HepG2 (cell line): ENCODE results near the gene AHCY. TPM values are rescaled to one million over a fixed set of nuclear protein-coding genes. Genes with fewer than 3 reads are reported as not detected.

Source experiments
- CBX2 ChIP-seq, 2 experiments: fragments of 200-600 bp in 1 of 2; sonication (generic); formaldehyde crosslinking in 1 of 2; IDR thresholded peaks; 2 replicates each; pipeline versions ENCODE4 v1.7.0 to v1.8.1; 2018 to 2022; ENCODE audit warnings: low read depth in 2 of 2, low read length in 1 of 2, mild to moderate bottlenecking in 1 of 2, missing genetic modification reagents in 1 of 2
- ETV6 ChIP-seq: sonication (generic); formaldehyde crosslinking; conservative IDR thresholded peaks from 2 replicates; pipeline ENCODE4 v1.4.0; 2020; ENCODE audit warnings: missing genetic modification reagents
- GLMP ChIP-seq: sonication (generic); formaldehyde crosslinking; IDR thresholded peaks from 2 replicates; pipeline ENCODE4 v1.9.0; 2021; ENCODE audit warnings: missing genetic modification reagents, mild to moderate bottlenecking, borderline replicate concordance
- MEIS1 ChIP-seq: sonication (generic); formaldehyde crosslinking; IDR thresholded peaks from 2 replicates; pipeline ENCODE4 v1.9.0; 2021; ENCODE audit warnings: mild to moderate bottlenecking, missing genetic modification reagents, moderate library complexity, borderline replicate concordance
- SATB2 ChIP-seq: sonication (generic); formaldehyde crosslinking; IDR thresholded peaks from 2 replicates; pipeline ENCODE4 v1.5.0; 2020; ENCODE audit warnings: missing genetic modification reagents
- SRSF9 ChIP-seq: fragments of 200-400 bp; formaldehyde crosslinking; IDR thresholded peaks from 2 replicates; pipeline ENCODE4 v1.6.1; 2018; ENCODE audit warnings: borderline replicate concordance, mild to moderate bottlenecking, low read depth, low read length; ENCODE audit not compliant: insufficient read depth, poor library complexity, severe bottlenecking
- TIGD3 ChIP-seq: sonication (generic); formaldehyde crosslinking; IDR thresholded peaks from 2 replicates; pipeline ENCODE4 v1.5.1; 2020; ENCODE audit warnings: mild to moderate bottlenecking, missing genetic modification reagents, borderline replicate concordance
- XRCC5 ChIP-seq: fragments of 200-400 bp; formaldehyde crosslinking; optimal IDR thresholded peaks from 2 replicates; pipeline ENCODE3; 2017; ENCODE audit warnings: mild to moderate bottlenecking, low read length
- ZNF124 ChIP-seq: sonication (generic); formaldehyde crosslinking; IDR thresholded peaks from 2 replicates; pipeline ENCODE4 v1.4.0; 2020; ENCODE audit warnings: missing genetic modification reagents
- ZNF263 ChIP-seq: sonication (generic); formaldehyde crosslinking; IDR thresholded peaks from 2 replicates; pipeline ENCODE4 v1.4.0; 2020; ENCODE audit warnings: missing genetic modification reagents
- ZNF382 ChIP-seq: sonication (generic); formaldehyde crosslinking; IDR thresholded peaks from 2 replicates; pipeline ENCODE4 v1.5.0; 2020; ENCODE audit warnings: missing genetic modification reagents, mild to moderate bottlenecking, borderline replicate concordance
- ZNF572 ChIP-seq: sonication (generic); formaldehyde crosslinking; IDR thresholded peaks from 2 replicates; pipeline ENCODE4 v1.5.1; 2020; ENCODE audit warnings: mild to moderate bottlenecking, missing genetic modification reagents
- ZNF704 ChIP-seq: sonication (generic); formaldehyde crosslinking; IDR thresholded peaks from 2 replicates; pipeline ENCODE4 v1.8.1; 2023; ENCODE audit warnings: mild to moderate bottlenecking, inconsistent platforms, moderate library complexity, missing genetic modification reagents, borderline replicate concordance
- ZNF816 ChIP-seq: sonication (generic); formaldehyde crosslinking; IDR thresholded peaks from 2 replicates; pipeline ENCODE4 v1.8.0; 2022; ENCODE audit warnings: missing genetic modification reagents, mild to moderate bottlenecking, borderline replicate concordance
- ZNF891 ChIP-seq: sonication (generic); formaldehyde crosslinking; IDR thresholded peaks from 2 replicates; pipeline ENCODE4 v1.5.0; 2020; ENCODE audit warnings: mild to moderate bottlenecking, missing genetic modification reagents
- ZZZ3 ChIP-seq: sonication (generic); formaldehyde crosslinking; IDR thresholded peaks from 2 replicates; pipeline ENCODE4 v1.4.0; 2020; ENCODE audit warnings: missing genetic modification reagents, mild to moderate bottlenecking, borderline replicate concordance
- polyA plus RNA-seq, 8 experiments: library from polyadenylated mRNA; depleted of rRNA in 3 of 8; stranded (reverse) in 7 of 8; unstranded in 1 of 8; fragments of >200 nt; fragmentation: Illumina TruSeq in 4 of 8; extraction: Trizol in 4 of 8; gene quantifications; 2 replicates each; pipeline versions ENCODE4 v1.2.1 to v1.2.3, GENCODE V29; 2011 to 2016; ENCODE audit warnings: low read depth in 4 of 8, missing spikeins in 1 of 8, mixed read lengths in 1 of 8; ENCODE audit not compliant: insufficient read depth in 1 of 8
- total RNA-seq, 5 experiments: library from RNA; depleted of rRNA; stranded (reverse); fragments of >200 nt; fragmentation: Illumina TruSeq; extraction: Trizol; gene quantifications; 2 replicates each; pipeline ENCODE4 v1.2.3, GENCODE V29; 2016; ENCODE audit warnings: low read depth in 1 of 5
- TF ChIP-seq, protein P1 (sequence below): sonication (generic); formaldehyde crosslinking; IDR thresholded peaks from 2 replicates; pipeline ENCODE4 v1.8.0; 2022; ENCODE audit warnings: missing genetic modification reagents, mild to moderate bottlenecking, inconsistent platforms, borderline replicate concordance
- TF ChIP-seq, protein P2 (sequence below): sonication (generic); formaldehyde crosslinking; IDR thresholded peaks from 2 replicates; pipeline ENCODE4 v1.4.0; 2020; ENCODE audit warnings: missing genetic modification reagents, borderline replicate concordance

Gene AHCY
- total and polyA plus RNA-seq, 2 of the 13 experiments (the other 11 are each of a cell fraction or from before 2014, with no cell fraction given), result 407 to 419 TPM

GRCh38 chr20:34312544-34313217 is 9.5 kb upstream of the AHCY start (continued):
- TF ChIP-seq TIGD3 (CRISPR knock-in tag) (peak; percentile 50; the same call in 1 of the 2 replicates), ZNF572 (CRISPR knock-in tag) (0 out of 2 replicates have a peak, but pooled peaks have one; percentile 51), ZNF263 (CRISPR knock-in tag) (peak; percentile 82; the same call in 1 of the 2 replicates), GLMP (CRISPR knock-in tag) (no peak), MEIS1 (CRISPR knock-in tag) (peak; percentile 96), SATB2 (CRISPR knock-in tag) (no peak), XRCC5 (peak; percentile 99), CBX2 (IDR thresholded peaks at IDR 0.05; ENCODE audit: low read depth, low read length) (no peak), CBX2 (CRISPR knock-in tag; IDR thresholded peaks at IDR 0.05; ENCODE audit: low read depth) (no peak), ZNF704 (CRISPR knock-in tag) (0 out of 2 replicates have a peak, but pooled peaks have one; percentile 10), ZZZ3 (CRISPR knock-in tag) (no peak), ZNF382 (CRISPR knock-in tag) (no peak), ETV6 (CRISPR knock-in tag) (peak; percentile 43; the same call in 1 of the 2 replicates), SRSF9 (no peak), ZNF891 (CRISPR knock-in tag) (0 out of 2 replicates have a peak, but pooled peaks have one; percentile 37), ZNF816 (CRISPR knock-in tag) (no peak), ZNF124 (CRISPR knock-in tag) (peak; percentile 91; the same call in 1 of the 2 replicates)
- TF ChIP-seq, protein P1, sequence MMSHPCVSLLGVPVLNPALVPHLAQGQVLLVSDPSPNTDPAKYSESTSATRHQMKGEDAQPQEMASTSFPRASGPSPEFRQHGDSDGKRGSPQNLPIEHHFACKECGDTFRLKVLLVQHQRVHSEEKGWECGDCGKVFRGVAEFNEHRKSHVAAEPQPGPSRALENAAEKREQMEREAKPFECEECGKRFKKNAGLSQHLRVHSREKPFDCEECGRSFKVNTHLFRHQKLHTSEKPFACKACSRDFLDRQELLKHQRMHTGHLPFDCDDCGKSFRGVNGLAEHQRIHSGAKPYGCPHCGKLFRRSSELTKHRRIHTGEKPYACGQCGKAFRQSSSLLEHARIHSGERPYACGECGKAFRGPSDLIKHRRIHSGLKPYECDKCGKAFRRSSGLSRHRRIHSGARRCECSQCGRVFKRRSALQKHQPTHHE, result peak; percentile 43; the same call in 1 of the 2 replicates
- TF ChIP-seq, protein P2, sequence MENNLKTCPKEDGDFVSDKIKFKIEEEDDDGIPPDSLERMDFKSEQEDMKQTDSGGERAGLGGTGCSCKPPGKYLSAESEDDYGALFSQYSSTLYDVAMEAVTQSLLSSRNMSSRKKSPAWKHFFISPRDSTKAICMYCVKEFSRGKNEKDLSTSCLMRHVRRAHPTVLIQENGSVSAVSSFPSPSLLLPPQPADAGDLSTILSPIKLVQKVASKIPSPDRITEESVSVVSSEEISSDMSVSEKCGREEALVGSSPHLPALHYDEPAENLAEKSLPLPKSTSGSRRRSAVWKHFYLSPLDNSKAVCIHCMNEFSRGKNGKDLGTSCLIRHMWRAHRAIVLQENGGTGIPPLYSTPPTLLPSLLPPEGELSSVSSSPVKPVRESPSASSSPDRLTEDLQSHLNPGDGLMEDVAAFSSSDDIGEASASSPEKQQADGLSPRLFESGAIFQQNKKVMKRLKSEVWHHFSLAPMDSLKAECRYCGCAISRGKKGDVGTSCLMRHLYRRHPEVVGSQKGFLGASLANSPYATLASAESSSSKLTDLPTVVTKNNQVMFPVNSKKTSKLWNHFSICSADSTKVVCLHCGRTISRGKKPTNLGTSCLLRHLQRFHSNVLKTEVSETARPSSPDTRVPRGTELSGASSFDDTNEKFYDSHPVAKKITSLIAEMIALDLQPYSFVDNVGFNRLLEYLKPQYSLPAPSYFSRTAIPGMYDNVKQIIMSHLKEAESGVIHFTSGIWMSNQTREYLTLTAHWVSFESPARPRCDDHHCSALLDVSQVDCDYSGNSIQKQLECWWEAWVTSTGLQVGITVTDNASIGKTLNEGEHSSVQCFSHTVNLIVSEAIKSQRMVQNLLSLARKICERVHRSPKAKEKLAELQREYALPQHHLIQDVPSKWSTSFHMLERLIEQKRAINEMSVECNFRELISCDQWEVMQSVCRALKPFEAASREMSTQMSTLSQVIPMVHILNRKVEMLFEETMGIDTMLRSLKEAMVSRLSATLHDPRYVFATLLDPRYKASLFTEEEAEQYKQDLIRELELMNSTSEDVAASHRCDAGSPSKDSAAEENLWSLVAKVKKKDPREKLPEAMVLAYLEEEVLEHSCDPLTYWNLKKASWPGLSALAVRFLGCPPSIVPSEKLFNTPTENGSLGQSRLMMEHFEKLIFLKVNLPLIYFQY (CRISPR knock-in tag), result peak; percentile 77; the same call in 1 of the 2 replicates
